Hematopoietic multipotent progenitor cell treated with erythropoietin and hydrocortisone succinate and interleukin-3 and kit ligand, for 6 days (in vitro differentiated cells): ENCODE data around the gene ISYNA1.
A peak's percentile ranks its signal among the peaks of the same experiment; 100 is the strongest.

Source experiments
- DNase-seq: peaks from one replicate; pipeline ENCODE4 v3.0.0-alpha.2; 2015

Gene ISYNA1

GRCh38 chr19:18430417-18431144 lies 7.4 kb downstream of the ISYNA1 start:
- DNase-seq: no peak

DNA sequence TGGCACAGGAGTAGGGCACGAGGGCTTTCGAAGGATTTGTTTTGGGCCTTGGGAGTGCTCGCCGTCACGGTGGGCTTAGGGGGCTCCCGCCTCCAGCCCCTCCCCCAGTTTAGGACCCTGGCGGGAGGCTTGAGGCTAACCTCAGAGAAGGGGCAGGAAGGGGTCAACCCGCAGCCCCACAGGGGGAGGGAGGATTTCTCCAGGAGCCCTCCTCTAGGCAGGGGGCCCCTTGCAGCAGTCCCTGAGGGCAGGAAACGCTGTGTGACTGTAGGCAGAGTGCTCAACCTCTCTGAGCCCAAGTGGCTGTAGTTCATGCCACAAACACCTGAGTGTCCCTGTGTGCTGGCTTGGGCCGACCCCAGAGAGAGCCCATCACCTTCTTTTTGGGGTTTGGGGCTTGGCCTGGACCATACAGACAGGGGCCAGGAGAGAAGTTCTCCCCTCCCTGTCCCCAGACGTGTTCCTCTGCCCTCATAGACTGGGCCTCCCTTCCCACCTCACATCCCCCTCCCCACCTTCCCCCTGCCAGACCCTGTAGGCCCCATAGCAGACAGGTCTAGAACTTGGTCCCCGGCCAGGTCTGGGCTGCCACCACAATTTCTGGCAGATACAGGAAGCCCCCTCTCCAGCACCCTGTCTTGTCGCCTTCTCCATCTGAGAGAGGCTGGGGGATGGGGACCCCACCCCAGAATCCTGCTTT lies 8.1 kb downstream of the ISYNA1 start:
- no peak for DNase-seq

- peak; percentile 94 for DNase-seq
These were observed 8.9 kb downstream of the ISYNA1 start for GRCh38 chr19:18428787-18429674.

DNA sequence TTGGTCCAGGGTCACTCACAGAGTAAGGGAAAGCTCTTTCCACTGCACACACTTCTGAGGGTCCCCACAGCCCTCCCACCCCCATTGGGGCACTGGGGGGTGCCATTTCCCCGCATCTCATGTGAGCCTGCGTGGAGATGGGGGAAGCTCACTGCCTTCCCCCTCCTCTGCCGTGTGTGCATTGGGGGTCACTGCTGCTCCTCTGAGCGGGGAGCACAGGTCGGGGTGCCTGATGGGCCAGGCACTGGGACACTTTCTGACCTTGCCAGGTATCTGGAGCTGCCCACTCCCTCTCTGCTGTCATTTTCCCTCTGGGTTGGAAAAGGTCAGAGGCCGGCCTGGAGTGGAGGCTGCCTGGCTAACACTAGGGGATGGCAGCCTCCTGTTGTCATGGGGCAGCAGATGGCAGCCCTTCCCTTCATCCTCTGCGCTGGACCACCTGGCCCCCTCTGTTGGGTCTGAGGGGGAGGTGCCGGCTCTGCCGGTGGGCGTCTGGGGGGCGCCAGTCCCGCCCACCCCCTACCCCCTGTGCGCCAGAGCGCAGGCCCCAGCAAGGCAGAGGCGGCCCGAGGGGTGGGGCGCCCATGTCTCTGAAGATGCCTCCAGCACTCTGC lies 9.7 kb downstream of the ISYNA1 start:
- DNase-seq: no peak

DNA sequence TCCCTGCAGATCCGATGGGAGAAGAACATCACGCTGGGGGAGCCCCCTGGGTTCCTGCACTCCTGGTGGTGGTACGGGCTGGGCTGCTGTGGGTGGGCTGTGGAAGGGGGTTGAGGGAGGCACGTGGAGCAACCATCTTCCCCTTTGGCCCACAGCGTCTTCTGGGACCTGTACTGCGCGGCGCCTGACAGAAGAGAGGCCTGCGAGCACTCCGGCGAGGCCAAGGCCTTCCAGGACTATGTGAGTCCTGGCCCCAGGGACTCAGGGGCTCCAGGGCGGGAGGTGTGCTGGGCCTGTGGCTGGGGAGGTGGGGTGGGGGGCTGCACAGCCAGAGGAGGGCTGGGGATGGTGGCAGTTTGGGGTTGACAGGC lies 10.2 kb downstream of the ISYNA1 start:
- no peak for DNase-seq

- no peak for DNase-seq
These were observed 10.7 kb downstream of the ISYNA1 start for GRCh38 chr19:18427080-18427742.

GRCh38 chr19:18426416-18426767 lies 11.5 kb downstream of the ISYNA1 start:
- no peak for DNase-seq

GRCh38 chr19:18425515-18426415 lies 12.2 kb downstream of the ISYNA1 start:
- no peak for DNase-seq

DNA sequence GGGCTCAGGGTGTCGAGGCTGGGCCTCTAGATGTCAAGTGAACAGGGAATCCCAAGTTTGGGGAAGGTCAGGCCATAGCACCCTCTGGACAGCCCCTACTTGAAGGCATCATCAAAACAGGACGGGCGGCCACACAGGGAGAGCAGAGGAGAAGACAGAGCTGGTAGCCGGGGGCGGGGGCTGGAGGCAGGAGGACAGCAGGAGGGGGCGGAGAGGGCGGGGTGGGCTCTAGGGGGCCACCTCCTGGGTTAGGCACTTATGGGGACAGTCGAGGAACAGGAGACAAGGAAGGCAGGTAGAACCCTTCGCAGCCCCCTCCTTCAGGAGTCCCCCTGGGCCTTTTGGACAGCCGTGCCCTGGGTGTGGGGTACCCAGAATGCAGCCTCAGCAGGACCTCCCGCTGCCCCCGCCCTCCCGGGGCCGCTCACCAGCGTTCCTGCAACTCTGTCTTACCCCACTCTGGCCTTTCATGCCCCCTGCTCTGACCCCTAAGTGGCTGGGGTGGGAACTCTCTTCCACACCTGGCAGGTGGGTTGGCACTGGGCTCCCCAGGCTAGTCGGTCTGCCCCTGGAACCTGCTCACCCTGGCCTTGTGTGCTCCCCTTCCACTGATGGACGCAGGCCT lies 12.9 kb downstream of the ISYNA1 start:
- no peak for DNase-seq

DNA sequence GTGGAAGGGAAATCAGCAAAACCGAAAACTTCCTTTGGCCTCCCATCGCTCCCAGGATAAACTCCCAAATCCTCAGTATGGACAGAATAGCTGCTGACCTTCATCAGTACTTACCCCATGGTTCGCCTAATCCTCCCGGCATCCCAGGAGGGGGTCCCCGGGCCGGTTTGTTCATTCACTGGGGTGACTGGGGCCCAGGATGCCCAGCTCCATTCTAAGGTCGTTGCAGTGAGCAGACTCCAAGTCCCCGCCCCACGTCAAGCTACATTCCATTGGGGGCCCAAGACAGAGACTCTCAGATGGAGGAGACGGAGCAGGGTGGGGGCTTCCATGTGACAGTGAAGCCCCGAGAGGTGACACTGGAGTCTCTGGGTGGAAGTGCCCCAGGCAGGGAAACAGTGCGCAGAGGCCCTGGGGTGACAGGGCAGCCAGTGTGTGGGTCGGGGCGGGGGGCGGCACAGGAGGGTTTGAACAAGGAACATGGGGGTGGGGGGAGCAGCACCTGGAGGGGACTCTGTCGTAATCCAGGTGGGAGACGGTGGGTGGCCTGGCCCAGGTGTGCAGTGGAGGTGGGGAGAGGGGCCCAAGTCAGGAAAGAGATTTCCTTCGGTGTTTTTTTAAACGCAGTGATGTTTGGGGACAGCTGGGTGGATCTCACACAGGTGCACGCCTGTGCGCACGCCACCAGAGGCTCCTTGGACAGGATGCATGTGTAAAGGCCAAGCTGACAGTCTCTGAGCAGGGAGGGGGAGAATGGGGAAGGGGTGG lies 13.6 kb downstream of the ISYNA1 start:
- DNase-seq: no peak

DNA sequence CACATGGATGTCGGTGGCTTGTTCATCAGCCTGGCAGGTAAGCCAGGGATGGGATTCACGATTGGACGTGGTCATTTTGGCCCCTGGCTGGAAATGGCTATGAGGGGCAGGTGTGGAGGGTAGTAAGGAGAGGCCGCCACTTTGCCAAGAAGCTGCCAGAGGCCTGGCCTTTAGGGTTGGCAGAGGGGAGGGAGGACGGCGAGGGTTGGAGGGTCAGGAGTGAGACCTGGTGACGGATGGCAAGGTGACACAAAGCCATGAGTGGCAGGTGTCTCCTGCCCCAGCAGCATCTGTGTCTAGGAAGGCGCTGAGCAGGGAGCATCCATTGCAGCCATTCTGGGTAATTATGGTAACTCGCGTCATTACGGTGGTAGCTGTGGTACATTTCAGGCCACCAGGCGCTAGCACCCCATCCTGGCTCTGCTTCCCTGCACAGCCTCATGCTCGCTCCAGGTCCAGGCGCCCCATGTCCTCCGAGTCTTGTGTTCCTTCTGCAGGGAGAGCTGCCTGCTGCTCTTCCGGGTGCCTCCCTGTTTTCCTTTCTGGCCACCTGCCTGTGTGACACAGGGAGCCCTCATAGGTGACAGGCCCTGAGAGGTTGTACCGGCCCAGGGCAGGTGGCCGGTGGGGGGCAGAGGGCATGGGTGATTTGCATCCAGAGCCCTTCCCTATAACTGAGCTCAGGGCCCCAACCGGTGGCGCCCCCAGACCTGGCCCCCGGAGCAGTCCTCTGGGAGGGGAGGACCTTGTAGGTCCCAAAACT lies 14.5 kb downstream of the ISYNA1 start:
- no peak for DNase-seq

GRCh38 chr19:18422530-18423191 lies 15.3 kb downstream of the ISYNA1 start:
- DNase-seq: peak; percentile 0

DNA sequence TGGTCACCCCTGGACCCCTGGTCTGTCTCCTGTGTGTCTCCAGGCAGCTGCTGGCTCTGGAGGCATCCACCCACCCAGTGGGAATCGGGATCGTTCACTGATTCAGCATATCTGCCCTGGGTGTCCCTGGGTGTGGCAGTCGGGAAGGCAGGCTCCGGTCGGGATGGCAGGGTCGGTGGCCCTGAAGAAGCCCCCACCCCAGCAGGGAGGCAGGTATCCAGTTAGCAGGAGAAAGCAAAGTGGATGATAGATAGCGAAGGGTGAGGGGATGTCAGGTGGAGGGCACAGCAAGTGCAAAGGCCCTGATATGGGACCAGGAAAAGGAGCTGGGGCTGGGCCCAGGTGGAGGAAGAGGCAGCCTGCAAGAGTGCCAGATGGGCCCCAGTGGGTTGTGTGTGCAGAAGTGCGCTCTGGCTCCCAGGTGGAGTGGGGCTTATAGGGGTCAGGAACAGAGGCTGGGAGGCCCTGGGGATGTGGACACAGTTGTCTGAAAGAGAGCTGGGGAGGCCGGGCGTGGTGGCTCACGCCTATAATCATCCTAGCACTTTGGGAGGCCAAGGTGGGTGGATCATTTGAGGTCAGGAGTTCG lies 16.5 kb downstream of the ISYNA1 start:
- peak; percentile 6 for DNase-seq

DNA sequence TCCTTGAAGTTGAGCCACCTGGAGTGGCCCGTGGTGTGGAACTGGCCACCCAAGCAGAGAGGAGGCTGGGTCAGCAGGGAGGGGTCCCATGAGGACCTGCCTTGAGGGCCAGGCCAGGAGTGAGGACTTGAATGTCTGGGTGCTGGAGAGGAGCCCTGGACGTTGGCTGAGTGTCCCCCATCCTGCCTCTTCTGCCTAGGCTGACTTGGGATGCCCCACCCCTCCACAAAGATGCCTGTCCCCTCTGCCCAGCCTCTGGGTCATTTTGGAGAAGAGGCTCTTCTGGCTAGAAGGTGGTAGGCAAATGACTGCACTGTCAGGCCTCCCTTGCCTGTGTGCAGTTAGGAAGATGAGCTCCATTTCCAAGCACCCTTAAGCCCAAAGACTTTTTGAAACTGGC lies 17.0 kb downstream of the ISYNA1 start:
- no peak for DNase-seq

DNA sequence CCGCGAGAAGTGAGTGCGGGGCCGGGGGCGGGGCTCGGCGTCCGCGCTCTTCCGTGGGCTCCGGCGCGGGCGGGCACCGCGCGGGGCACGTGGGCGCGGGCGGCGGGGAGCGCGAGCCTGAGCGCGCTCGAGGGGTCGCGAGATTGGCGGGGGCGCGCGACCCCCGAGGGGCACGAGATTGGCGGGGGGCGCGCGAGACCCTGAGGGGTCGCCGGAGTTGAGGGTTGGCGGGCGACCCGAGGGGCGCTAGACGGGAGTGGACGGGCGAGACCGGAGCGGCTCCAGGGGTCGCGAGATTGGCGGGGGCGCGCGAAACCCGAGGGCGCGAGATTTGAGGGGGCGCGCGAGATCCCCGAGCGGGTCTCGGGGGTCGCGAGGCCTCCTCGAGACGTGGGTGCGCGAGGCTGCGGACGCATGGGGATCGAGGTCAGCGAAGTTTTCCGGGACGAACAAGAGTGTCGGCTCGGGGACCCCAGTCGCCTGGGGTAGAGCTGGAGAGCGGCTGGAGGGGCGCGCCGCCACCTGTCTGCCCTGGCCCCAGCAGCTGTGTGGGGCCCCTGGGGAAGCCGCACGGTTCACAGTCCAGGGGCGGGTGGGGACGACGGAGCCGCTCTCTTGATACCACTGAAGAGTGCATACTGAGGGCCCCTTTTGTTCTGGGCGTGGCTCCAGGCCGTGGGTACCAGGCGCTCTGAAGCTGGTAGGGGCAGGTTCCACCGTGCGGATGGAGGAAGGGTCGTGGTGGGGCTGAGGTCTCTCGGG lies 18.1 kb downstream of the ISYNA1 start:
- peak; percentile 81 for DNase-seq

- peak; percentile 88 for DNase-seq
These were observed 18.7 kb downstream of the ISYNA1 start, which contains the start of gene SSBP4 for GRCh38 chr19:18419195-18419698. Gene SSBP4, plus strand, starts transcription at chr19:18419398. Its CDS starts 251 bp downstream, at chr19:18419649.

GRCh38 chr19:18418483-18419194 lies 19.3 kb downstream of the ISYNA1 start:
- DNase-seq: peak; percentile 76
